ENCODE measurements around the gene KPNA6. TPM values are rescaled to one million over a fixed set of nuclear protein-coding genes. Genes with fewer than 3 reads are reported as not detected.

KPNA6 gene
- total and polyA plus RNA-seq, 2 donors (not counting 3 experiments of a cell fraction or from before 2014, with no cell fraction given) = 22.1 to 85.6 TPM

DNA sequence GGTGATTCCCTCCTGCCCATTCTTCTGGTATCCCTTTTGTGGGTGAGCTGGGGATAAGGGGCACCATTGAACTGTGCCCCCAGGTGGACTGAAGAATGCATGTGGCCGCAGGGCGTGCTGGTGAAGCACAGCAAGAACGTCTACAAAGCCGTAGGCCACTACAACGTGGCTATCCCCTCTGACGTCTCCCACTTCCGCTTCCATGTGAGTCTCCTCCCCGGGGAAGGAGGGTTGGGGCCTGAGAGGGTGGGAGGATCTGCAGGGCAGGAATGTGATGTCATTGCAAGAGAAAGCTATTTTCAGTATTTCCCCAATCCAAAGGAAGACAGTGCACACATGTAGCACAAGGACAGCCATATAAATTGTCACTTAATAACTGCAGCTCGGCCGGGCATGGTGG lies 7.5 kb upstream of the KPNA6 start:
- no peak overlapping the region for H3K9ac ChIP-seq (replicated peaks; ENCODE audit: extremely low read depth, insufficient read depth, low read length)
- DNase-seq (ENCODE audit: low read depth, low spot score) (no peak), FAIRE-seq (no peak)
- H4K20me1 ChIP-seq (replicated peaks; ENCODE audit: control insufficient read depth, extremely low read depth, insufficient read depth, low read length) = no peaks in the 10 kb centered on the region
- TF ChIP-seq, protein P1, sequence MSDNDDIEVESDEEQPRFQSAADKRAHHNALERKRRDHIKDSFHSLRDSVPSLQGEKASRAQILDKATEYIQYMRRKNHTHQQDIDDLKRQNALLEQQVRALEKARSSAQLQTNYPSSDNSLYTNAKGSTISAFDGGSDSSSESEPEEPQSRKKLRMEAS (IDR thresholded peaks at IDR 0.05; ENCODE audit: insufficient read depth, insufficient read length) = no peak
- H2AFZ ChIP-seq (ENCODE audit: low read depth, low read length) = no peak overlapping the region
- H3K4me1 ChIP-seq (ENCODE audit: control insufficient read depth, extremely low read depth, insufficient read depth, low read length) = peaks cover 13% of the 10 kb centered on the region
- H3K36me3 ChIP-seq (ENCODE audit: control insufficient read depth in 2 of 2, extremely low read depth in 1 of 2, insufficient read depth in 2 of 2, low read length in 2 of 2) = peaks cover 10 to 27% of the 10 kb centered on the region in 2 experiments
- no peaks in the 10 kb centered on the region for H3K9me3 ChIP-seq (replicated peaks; ENCODE audit: control insufficient read depth, insufficient read depth, low read length)
- intact Hi-C loops (cut with micrococcal nuclease) = no loop called here
- BruUV-seq (replicated peaks) = no TSS peak
- no peak overlapping the region for H3K4me3 ChIP-seq (replicated peaks in 1 of 3; ENCODE audit: insufficient read depth in 1 of 3, low read depth in 1 of 3, low read length in 3 of 3)
- CTCF ChIA-PET = interaction anchor here (1.2 to 1.4 kb wide), 3 partner anchors 9 to 25 kb away, joined by 3 to 5 read pairs (median 4); no protein-coding TSS in a partner anchor
- H3K27ac ChIP-seq (ENCODE audit: insufficient read depth, low read depth, low read length) = no peak overlapping the region
- dilution Hi-C loops (cut with MboI; ENCODE audit: extremely low pct_ligation_motif_present, low sequenced_read_pairs) = no loop called here
- POLR2A ChIA-PET = no interaction called here
- H3K4me2 ChIP-seq (ENCODE audit: insufficient read depth, low read length) = no peak overlapping the region
- H3K79me2 ChIP-seq (ENCODE audit: control insufficient read depth, insufficient read depth, low read length) = no peaks in the 10 kb centered on the region
- no peaks in the 10 kb centered on the region for H3K9me1 ChIP-seq (replicated peaks; ENCODE audit: control insufficient read depth, extremely low read depth, insufficient read depth, low read length)
- no peaks in the 10 kb centered on the region for H3K27me3 ChIP-seq (ENCODE audit: control insufficient read depth in 2 of 2, insufficient read depth in 2 of 2, low read length in 2 of 2)

DNA sequence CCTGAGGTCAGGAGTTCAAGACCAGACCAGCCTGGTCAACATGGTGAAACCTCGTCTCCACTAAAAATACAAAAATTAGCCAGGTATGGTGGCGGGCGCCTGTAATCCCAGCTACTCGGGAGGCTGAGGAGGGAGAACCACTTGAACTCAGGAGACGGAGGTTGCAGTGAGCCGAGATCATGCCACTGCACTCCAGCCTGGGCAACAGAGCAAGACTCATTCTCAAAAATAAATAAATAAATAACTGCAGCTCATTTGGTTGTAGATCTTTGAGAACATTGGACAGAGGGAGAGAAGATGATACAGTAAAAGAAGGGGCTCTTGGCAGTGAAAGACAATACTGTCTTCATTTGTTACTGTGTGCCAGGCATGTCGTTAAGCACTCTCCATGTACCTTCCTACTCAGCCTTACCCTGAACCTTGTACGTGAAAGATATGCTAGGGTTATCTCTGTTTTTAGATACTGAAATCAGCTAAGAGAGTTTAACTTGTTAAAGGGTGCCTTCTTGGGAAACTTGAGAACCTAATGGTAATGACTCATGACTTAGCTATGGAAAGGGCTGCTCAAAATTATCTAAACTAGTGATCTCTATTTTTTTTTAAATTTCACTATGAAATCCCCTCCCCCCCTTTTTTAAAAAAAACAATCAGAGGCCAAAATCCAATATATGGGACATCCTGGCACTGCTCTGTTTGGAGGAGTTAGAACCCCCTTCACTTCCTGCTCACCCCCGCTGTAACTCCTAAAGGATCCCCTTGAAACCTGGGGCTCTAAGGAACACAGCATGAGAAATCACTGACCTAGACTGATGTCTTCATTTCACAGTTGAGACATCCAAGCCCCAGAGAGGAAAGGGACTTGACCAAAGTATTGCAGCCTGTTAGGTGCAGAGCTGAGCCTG lies 6.8 kb upstream of the KPNA6 start:
- H3K27me3 ChIP-seq (ENCODE audit: control insufficient read depth in 2 of 2, insufficient read depth in 2 of 2, low read length in 2 of 2) = no peaks in the 10 kb centered on the region
- no peak overlapping the region for H2AFZ ChIP-seq (ENCODE audit: low read depth, low read length)
- no peaks in the 10 kb centered on the region for H3K9me1 ChIP-seq (replicated peaks; ENCODE audit: control insufficient read depth, extremely low read depth, insufficient read depth, low read length)
- no peak for DNase-seq (ENCODE audit: low read depth, low spot score)
- H3K36me3 ChIP-seq (ENCODE audit: control insufficient read depth in 2 of 2, extremely low read depth in 1 of 2, insufficient read depth in 2 of 2, low read length in 2 of 2) = peaks cover 4 to 21% of the 10 kb centered on the region in 2 experiments
- H3K79me2 ChIP-seq (ENCODE audit: control insufficient read depth, insufficient read depth, low read length) = no peaks in the 10 kb centered on the region
- intact Hi-C loops (cut with micrococcal nuclease) = no loop called here
- CTCF ChIA-PET = interaction anchor here (0.8 to 1.4 kb wide), 5 partner anchors 8 to 36 kb away, joined by 3 to 5 read pairs (median 3); partner anchors contain the start of gene TMEM39B
- H3K4me1 ChIP-seq (ENCODE audit: control insufficient read depth, extremely low read depth, insufficient read depth, low read length) = peaks cover 13% of the 10 kb centered on the region
- no peak overlapping the region for H3K9ac ChIP-seq (replicated peaks; ENCODE audit: extremely low read depth, insufficient read depth, low read length)
- H3K4me2 ChIP-seq (ENCODE audit: insufficient read depth, low read length) = peak overlapping the region; percentile 34
- H3K9me3 ChIP-seq (replicated peaks; ENCODE audit: control insufficient read depth, insufficient read depth, low read length) = no peaks in the 10 kb centered on the region
- H4K20me1 ChIP-seq (replicated peaks; ENCODE audit: control insufficient read depth, extremely low read depth, insufficient read depth, low read length) = no peaks in the 10 kb centered on the region
- BruUV-seq (replicated peaks) = no TSS peak
- peak; percentile 80 for FAIRE-seq
- POLR2A ChIA-PET = no interaction called here
- no peak for TF ChIP-seq FOS (IDR thresholded peaks at IDR 0.05; ENCODE audit: borderline replicate concordance, insufficient read depth, low read length)
- TF ChIP-seq, protein P2, sequence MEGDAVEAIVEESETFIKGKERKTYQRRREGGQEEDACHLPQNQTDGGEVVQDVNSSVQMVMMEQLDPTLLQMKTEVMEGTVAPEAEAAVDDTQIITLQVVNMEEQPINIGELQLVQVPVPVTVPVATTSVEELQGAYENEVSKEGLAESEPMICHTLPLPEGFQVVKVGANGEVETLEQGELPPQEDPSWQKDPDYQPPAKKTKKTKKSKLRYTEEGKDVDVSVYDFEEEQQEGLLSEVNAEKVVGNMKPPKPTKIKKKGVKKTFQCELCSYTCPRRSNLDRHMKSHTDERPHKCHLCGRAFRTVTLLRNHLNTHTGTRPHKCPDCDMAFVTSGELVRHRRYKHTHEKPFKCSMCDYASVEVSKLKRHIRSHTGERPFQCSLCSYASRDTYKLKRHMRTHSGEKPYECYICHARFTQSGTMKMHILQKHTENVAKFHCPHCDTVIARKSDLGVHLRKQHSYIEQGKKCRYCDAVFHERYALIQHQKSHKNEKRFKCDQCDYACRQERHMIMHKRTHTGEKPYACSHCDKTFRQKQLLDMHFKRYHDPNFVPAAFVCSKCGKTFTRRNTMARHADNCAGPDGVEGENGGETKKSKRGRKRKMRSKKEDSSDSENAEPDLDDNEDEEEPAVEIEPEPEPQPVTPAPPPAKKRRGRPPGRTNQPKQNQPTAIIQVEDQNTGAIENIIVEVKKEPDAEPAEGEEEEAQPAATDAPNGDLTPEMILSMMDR (IDR thresholded peaks at IDR 0.05; ENCODE audit: extremely low read depth in 1 of 2, insufficient read depth in 1 of 2, low read depth in 1 of 2, low read length in 2 of 2) = no peak
- peak; percentile 13 for TF ChIP-seq JUN (IDR thresholded peaks at IDR 0.05; ENCODE audit: borderline replicate concordance, insufficient read depth, insufficient read length, low read depth)
- TF ChIP-seq POLR2A (IDR thresholded peaks at IDR 0.05; ENCODE audit: low read depth, low read length) = no peak
- peak; percentile 72 for TF ChIP-seq GATA2 (IDR thresholded peaks at IDR 0.05; ENCODE audit: insufficient read depth, insufficient read length, low read depth, low read length)
- no peak overlapping the region for H3K4me3 ChIP-seq (replicated peaks in 1 of 3; ENCODE audit: insufficient read depth in 1 of 3, low read depth in 1 of 3, low read length in 3 of 3)
- dilution Hi-C loops (cut with MboI; ENCODE audit: extremely low pct_ligation_motif_present, low sequenced_read_pairs) = no loop called here
- peak overlapping the region; percentile 40 for H3K27ac ChIP-seq (ENCODE audit: insufficient read depth, low read depth, low read length)

Data from endothelial cell of umbilical vein (primary cell).